ENCODE data around the gene KRTAP10-11.
"Not testable (repeated sequence)": the region's sequence is repeated elsewhere in the genome, so short reads cannot be mapped to it uniquely, and the experiment has no call there.

The KRTAP10-11 gene, protein sequence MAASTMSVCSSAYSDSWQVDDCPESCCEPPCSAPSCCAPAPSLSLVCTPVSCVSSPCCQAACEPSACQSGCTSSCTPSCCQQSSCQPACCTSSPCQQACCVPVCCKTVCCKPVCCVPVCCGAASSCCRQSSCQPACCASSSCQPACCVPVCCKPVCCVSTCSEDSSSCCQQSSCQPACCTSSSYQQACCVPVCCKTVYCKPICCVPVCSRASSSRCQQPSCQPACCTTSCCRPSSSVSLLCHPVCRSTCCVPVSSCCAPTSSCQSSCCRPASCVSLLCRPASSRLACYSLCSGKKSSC

DNA sequence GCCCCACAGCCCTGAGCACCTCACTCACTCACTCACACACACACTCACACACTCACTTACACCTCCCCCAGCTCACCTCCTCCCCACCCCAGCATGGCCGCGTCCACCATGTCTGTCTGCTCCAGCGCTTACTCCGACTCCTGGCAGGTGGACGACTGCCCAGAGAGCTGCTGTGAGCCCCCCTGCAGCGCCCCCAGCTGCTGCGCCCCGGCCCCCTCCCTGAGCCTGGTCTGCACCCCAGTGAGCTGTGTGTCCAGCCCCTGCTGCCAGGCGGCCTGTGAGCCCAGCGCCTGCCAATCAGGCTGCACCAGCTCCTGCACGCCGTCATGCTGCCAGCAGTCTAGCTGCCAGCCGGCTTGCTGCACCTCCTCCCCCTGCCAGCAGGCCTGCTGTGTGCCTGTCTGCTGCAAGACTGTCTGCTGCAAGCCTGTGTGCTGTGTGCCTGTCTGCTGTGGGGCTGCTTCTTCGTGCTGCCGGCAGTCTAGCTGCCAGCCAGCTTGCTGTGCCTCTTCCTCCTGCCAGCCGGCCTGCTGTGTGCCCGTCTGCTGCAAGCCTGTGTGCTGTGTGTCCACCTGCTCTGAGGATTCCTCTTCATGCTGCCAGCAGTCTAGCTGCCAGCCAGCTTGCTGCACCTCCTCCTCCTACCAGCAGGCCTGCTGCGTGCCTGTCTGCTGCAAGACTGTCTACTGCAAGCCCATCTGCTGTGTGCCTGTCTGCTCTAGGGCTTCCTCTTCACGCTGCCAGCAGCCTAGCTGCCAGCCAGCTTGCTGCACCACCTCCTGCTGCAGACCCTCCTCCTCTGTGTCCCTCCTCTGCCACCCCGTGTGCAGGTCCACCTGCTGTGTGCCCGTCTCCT, at the start of gene KRTAP10-11:
TSS of gene KRTAP10-11 (plus strand) at position 49 of the 856 bp plus-strand sequence. CDS start at position 94, 45 bp downstream.
- DNase-seq, result not testable (repeated sequence)

DNA sequence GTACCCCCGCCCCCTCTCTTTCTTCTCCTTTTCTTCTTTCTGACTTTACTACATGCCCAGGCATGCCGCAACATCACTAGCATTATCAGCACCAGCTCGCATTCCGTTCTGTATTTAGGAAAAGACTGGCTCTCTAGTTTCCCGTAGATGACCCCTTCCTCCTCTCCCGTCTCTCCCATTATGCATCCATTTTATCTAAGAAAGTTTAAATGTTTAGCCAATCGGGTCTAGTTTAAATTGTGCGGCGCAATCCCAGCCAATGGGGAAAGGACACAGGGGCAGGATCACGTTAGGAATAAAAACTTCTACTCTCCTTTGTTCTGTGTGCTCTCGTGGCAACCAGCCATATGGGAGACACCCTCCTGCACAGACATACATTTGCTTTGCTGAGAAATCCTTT, 48.2 kb upstream of the KRTAP10-11 start:
- no peak for DNase-seq

DNA sequence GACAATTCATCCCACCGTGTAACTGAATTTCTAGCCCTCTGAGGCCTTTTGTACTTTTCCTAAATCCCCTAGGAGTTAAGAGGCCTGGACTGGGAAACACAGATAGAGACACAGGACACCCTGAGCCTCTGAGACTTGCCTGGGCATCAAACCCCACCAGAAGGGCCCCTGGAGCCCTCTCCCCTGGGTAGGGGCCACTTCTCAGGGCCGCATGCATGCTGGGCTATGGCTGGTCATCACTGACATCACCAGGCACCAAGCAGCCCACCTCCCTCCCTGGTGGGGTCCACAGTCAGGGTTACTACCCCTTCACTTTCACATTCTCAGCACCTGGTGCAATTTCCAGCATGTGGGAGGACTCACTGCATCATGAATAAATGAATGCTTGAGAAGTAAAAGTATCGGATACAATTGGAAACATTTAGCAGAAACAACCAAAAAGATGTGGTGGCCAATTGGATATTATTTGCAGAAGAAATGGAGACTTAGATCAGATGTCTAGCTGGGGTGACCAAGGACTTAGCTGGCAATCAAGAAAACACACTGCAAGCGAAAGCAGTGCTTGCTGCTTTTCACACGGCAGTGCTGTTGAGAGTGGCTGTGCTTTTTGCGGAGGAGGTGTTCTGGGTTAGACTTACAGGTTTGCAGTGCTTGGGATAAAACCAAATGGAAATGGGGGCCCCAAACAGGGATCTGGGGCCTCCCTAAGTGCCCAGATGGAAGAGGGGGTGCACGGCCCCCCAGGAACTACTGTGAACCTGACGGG, 46.8 kb upstream of the KRTAP10-11 start:
- DNase-seq, result no peak

DNA sequence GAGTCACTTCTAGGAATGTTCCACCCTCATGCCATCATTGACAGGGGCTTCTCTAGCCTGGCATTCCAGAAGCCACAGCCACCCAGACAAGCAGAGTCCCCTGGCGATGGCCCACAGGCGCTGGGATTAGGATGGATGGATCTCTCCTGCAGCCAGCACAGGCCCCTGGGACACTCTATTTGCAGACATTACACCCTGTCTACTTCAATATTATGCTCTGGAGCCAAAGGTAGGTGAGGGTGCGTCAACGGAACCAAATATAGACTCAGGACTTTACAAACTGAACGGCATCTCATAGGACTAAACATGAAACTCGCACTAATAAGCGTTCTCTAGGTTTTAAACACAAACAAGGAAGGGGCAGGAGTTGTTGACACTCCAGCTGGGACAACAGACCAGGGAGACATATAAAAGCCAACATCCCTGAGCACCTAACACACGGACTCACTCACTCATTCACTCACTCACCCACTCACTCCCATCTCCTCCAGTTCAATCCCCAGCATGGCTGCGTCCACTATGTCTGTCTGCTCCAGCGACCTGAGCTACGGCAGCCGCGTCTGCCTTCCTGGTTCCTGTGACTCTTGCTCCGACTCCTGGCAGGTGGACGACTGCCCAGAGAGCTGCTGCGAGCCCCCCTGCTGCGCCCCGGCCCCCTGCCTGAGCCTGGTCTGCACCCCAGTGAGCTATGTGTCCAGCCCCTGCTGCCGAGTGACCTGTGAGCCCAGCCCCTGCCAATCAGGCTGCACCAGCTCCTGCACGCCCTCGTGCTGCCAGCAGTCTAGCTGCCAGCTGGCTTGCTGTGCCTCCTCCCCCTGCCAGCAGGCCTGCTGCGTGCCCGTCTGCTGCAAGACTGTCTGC, 45.9 kb upstream of the KRTAP10-11 start, which contains the start of gene KRTAP10-7:
TSS of gene KRTAP10-7 (plus strand) at position 480 of the 861 bp plus-strand sequence. CDS start at position 505, 25 bp downstream.
- DNase-seq, result not testable (repeated sequence)

DNA sequence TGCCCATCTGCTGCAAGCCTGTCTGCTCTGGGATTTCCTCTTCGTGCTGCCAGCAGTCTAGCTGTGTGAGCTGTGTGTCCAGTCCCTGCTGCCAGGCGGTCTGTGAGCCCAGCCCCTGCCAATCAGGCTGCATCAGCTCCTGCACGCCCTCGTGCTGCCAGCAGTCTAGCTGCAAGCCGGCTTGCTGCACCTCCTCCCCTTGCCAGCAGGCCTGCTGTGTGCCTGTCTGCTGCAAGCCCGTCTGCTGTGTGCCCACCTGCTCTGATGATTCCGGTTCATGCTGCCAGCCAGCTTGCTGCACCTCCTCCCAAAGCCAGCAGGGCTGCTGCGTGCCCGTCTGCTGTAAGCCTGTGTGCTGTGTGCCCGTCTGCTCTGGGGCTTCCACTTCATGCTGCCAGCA, 45.1 kb upstream of the KRTAP10-11 start:
- DNase-seq, result not testable (repeated sequence)

DNA sequence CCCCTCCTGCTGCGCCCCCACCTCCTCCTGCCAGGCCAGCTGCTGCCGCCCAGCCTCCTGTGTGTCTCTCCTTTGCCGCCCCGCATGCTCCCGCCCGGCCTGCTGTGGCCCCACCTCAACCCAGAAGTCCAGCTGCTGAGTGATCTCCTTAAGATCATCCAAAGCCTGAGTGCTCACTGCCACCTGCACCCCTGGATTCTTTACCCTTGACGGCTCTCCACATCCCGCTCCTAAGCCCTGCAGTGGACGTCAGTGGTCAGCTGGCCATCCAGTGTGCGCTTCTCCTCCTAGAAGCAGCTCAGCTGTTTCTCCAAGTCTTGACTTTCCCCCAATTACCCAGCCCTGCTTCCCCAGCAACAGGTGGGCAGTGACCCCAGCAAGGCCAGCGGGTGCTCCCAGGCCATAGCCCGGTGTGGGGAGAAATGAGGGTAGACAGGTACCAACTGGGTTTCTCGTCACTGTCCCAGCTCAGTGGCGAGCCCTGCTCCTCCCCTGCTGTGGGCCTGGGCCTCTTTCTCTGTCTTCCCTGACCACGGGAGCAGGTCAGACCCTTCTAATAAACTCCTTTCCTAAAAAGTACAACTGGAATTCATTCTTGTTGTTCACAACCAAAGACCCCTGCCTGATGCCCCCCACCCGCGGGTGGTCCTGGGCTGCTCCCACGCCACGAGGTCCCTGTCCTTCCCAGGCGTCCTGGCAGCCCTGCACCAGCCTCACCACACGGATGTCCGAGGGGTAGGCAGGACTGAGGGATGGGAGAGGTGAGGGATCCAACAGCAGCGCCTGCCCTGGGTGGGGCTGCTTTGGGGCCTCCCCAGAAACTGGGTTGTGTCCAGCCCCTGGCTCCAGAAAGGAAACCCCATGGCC, 44.4 kb upstream of the KRTAP10-11 start:
- no peak for DNase-seq

DNA sequence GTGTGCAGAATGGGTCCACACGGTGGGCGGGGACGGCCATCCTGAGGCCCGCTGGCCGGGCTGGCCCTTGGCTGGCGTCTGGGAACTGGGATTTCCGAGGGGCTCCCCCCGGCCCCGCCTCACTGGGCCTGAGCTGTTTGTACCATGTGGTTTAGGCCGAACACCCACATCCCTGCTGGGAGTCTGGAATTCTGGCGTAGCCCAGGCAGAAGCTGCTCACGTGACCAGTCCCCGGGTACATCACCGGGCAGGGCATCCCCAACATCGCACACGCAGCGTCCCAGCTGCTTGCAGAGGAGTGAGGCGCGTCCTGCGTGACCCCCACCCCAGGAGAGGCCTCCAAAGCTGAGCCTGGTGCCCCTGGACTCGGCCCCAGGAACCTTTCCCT, 43.8 kb upstream of the KRTAP10-11 start:
- DNase-seq, result no peak

DNA sequence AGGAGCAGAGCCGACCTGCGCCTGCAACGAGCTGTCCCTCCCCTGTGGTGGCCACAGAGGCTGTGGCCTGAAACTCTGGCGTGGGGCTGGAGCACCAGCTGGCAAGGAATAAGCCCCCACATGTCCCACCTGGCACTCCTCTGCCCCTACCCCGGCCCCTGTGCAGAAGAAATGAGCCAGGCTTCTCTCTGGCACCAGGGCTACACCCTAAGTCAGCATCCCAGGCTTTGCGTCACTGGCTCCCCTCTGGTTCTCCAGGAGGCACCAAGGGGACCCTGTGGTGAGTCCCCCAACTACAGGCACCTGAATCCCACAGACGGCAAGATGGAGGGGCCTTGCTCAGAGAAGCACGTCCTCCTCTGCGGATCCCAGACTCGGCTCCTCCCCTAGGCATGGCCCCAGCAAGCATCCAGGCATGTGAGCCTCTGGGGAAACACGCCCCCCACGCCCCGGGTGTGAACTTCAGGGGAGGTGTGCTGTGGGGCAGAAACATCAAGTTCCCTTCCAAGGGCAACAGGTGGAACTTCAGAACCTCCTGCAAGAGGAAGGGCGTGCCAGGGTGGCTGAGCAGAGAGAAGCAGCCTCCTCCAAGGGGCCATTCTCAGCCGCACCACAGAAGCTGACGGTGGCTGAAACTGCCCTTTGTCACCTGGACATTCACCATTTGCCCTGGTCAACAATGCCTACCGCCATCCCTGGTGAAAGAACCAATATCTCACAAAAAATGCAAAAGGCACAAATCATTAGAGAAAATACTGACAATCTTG, 42.9 kb upstream of the KRTAP10-11 start:
- DNase-seq, result no peak

DNA sequence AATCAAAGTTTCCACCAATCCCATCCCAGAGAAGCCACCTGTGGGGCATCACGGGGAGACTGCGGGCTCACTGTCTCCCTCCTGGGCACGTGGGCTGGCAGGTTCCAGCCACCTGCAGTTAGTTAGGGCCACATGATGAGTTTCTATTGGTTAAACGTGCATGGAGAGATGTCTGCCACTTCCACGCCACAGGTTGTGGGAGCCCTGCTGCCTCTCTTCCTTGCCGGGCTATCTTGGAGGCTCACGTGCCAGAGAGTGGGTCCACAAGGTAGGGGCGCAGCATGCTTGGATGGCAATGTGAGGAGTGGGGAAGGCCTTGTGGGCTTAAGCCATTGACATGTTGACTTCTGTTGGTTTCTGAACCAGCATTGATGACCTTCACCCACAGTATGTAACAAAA, 42.3 kb upstream of the KRTAP10-11 start:
- DNase-seq, result no peak

DNA sequence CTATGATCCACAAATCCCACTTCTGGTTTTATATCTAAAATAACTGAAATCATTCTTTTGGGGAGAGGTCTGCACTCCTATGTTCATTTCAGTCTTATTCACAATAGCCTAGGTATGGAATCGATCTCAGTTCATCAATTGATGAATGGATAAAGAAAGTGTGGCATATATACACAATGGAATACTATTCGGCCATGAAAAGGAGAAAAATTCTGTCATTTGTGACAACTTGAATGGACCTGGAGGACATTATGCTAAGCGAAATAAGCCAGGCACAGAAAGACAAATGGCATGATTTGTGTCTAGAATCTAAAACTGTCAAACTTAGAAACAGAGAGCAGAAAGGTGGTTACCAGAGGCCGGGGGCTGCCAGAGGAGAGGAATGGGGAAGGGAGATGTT, 39.7 kb upstream of the KRTAP10-11 start:
- no peak for DNase-seq

DNA sequence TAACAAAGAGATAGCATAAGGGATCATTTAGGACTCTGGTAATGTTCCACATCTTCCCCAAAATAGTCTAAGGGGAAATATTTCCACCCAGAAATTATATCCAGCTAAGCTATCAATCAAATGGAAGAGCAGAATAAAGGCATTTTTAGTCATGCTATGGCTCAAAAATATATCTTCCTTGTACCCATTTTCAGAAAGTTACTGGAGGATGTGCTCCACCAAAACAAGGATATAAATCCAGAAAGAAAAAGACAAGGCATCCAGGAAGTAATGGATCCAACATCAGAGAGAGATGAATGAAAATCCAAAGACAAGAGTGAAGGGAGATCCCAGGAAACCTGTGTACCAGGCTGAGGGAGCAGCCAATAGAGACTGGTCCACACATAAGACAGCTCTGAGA, 37.0 kb upstream of the KRTAP10-11 start:
- DNase-seq, result no peak

DNA sequence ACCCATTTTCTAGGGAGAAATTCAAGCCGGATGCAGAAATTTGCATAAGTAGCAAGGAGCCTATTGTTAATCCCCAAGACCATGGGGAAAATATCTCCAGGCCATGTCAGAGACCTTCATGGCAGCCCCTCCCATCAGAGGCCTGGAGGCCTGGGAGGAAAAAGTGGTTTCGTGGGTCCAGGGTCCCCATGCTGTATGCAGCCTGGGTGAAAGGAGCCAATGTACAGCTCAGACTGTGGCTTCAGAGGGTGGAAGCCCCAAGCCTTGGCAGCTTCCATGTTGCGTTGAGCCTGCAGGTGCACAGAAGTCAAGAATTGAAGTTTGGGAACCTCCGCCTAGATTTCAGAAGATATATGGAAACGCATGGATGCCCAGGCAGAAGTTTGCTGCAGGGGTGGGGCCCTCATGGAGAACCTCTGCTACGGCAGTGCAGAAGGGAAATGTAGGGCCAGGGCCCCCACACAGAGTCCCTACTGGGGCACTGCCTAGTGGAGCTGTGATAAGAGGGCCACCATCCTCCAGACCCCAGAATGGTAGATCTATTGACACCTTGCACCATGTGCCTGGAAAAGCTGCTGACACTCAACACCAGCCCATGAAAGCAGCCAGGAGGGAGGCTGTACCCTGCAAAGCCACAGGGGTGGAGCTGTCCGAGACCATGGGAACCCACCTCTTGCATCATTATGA, 35.9 kb upstream of the KRTAP10-11 start:
- not testable (repeated sequence) for DNase-seq

DNA sequence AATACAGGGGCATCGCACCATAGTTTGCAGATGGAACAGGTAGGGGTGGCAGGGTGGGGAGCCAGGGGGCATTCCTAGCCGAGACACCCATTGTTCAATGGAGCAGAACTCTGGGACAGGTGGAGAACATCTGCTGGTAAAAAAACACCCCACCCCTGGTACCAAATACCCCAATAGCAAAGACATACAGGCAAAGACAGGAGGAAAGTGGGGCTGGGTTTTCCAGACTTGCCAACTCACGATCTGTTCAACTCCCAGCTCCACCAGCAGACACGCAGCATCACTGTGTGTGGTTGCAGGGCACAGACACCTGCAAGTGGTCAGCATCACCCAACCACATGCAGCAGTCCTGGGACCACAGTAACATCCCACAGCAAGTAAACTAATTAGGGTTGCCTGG, 34.7 kb upstream of the KRTAP10-11 start:
- no peak for DNase-seq

DNA sequence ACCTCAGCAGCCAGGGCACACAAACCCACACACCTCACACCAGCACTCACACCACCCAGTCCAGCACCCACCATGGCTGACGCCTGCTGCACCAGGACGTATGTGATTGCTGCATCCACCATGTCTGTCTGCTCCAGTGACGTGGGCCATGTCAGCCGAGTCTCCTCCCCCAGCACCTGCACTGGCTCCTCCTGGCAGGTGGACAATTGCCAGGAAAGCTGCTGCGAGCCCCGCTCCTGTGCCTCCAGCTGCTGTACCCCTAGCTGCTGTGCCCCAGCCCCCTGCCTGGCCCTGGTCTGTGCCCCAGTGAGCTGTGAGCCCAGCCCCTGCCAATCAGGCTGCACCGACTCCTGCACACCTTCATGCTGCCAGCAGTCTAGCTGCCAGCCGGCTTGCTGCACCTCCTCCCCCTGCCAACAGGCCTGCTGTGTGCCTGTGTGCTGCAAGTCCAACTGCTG, 34.2 kb upstream of the KRTAP10-11 start, which contains the start of gene KRTAP10-8:
TSS of gene KRTAP10-8 (plus strand) at position 51 of the 458 bp plus-strand sequence. CDS start at position 73, 22 bp downstream.
- DNase-seq, result no peak

DNA sequence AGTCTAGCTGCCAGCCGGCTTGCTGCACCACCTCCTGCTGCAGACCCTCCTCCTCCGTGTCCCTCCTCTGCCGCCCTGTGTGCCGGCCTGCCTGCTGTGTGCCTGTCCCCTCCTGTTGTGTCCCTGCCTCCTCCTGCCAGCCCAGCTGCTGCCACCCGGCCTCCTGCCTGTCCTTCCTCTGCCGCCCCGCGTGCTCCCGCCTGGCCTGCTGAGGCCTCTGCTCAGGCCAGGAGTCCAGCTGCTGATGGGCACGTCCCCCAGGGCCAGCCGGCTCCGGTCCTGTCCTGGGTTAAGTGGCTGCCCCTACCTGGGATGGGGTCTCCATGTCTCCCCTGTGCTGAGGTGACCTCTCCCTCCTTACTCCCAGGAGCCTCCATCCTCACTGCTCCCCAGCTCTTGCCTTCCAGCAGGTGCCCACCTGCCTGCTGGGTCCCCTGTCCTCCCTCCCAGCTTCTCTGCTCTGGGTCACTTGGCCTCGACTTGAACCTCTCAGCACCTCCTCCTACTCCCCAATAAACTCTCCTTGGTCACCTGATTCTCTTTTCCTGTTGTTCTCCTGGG, 33.5 kb upstream of the KRTAP10-11 start:
- DNase-seq, result no peak

DNA sequence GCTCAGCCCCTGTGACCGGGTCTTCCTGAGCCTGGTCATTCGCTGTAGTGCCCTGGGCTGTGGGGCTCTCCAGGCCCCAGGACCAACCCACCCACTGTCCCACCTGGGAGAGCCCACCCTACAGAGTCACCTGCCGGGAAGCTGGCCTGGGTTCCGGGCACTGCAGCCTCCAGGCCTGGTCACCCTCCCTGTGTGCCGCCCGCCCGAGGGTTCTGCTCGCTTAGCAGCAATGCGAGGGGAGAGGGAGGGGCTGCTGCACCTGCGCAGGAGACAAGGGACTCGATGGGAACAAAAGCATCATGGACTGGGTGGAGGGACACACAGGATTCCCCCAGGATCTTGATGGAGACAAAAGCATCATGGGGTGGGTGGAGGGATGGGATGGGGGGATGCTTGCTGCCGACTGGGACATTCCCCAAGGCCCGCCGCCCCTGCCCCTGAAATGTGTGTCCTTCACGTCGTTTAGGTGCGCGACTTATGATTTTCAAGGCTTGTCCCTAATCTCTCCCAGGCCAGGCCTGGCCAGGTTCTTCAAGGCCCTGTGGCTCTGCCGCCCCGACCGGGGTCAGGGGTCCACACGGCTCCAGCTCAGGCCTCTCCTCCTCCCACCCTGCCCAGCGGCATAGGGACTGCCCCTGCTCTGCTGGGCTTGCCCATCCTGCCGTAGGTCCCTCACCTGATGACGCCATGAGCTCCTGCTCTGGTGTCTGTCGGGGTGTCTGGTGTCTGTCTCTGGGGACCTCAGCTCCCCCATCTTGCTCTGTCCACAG, 32.6 kb upstream of the KRTAP10-11 start:
- DNase-seq, result no peak

DNA sequence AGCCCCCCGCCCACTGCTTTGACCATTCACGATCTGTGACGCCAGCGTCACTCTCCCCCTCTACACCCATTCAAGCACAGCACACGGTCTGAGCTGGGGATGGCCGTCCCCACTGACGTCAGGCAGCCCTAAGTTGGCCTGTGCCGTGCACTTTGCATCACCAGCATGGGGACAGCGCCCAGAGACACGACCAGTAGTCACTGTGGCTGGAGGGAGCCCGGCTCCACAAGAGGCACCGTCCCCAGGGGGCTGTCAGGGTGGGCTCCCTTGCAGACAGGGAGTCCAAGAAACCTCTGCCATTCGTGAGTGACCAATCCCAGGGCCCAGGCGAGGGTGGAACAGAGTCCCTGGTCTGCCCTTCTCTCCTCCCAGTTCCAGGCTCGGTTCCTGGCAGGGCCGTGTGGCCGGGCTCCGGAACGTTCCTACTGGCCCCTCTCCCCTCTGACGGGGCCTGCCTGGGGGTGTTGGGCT, 32.0 kb upstream of the KRTAP10-11 start:
- no peak for DNase-seq

DNA sequence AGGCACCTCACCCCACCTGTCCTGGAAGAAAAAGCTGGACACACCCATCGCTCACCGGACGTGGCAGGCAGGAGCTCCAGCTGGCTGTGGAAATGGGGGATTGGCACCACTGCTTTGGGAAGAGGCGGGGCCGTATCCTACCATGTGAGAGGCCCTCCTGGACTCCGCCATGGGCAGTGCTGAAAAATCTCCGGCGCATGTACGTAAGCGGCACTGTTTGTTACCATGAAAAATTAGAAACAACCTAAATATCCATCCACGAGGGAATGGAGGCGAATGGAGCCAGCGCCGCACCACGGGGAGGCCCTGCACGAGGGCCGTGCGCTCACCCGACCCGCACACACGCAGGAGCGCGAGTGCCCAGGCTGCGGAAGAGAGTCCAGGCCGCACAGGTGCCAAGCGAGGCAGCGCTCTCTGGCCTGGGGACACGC, 31.2 kb upstream of the KRTAP10-11 start:
- DNase-seq, result no peak
